HG03565 (cell line): ENCODE results near the gene RNPS1.

Experiments
- ATAC-seq: cut with Tn5 transposase; IDR thresholded peaks from one replicate; pipeline ENCODE4 v1.9.1; 2021; ENCODE audit warnings: mild to moderate bottlenecking, moderate library complexity; ENCODE audit not compliant: unreplicated experiment

The RNPS1 gene, protein sequence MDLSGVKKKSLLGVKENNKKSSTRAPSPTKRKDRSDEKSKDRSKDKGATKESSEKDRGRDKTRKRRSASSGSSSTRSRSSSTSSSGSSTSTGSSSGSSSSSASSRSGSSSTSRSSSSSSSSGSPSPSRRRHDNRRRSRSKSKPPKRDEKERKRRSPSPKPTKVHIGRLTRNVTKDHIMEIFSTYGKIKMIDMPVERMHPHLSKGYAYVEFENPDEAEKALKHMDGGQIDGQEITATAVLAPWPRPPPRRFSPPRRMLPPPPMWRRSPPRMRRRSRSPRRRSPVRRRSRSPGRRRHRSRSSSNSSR

DNA sequence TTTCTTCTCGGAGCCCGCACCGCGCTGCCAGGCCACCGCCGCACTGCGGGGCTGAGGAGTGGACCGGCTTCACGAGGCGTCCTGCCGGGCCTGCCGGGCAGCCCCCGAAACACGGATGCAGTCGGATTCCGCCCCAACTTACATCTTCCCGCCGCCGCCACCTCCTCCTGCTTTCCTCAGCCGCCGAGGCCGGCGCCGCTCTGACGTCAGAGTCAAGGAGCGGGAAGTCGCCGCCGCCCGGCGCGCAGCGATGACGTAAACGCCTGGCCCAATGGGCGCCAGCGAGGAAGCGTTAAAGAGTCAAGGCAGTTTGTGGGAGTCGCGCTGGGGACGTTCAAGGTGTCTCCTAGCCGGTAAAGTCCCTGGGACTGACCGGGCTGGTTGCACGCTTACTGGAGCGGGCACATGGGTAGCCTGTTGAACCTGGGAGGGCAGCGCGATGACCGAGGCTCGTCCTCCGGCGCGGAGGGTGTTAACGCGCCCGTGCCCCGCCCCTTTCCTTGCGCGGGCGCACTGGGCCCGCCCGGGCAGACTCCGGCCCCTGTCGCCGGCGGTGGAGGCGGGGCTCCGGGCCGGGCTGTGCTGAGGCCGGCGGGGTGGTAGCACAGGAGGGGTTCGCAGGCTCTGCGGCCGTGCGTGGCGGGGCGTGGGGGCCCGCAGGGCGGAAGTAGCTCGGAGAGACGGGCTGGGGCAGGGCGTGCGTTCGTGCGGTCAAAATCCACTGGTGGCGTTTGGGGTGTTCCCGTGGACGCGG is at the start of gene RNPS1:
Gene RNPS1 (minus strand): TSS at position 214 of the 754 bp plus-strand sequence. CDS start 3,483 bp downstream, outside the sequence.
- ATAC-seq, result peak; percentile 62

DNA sequence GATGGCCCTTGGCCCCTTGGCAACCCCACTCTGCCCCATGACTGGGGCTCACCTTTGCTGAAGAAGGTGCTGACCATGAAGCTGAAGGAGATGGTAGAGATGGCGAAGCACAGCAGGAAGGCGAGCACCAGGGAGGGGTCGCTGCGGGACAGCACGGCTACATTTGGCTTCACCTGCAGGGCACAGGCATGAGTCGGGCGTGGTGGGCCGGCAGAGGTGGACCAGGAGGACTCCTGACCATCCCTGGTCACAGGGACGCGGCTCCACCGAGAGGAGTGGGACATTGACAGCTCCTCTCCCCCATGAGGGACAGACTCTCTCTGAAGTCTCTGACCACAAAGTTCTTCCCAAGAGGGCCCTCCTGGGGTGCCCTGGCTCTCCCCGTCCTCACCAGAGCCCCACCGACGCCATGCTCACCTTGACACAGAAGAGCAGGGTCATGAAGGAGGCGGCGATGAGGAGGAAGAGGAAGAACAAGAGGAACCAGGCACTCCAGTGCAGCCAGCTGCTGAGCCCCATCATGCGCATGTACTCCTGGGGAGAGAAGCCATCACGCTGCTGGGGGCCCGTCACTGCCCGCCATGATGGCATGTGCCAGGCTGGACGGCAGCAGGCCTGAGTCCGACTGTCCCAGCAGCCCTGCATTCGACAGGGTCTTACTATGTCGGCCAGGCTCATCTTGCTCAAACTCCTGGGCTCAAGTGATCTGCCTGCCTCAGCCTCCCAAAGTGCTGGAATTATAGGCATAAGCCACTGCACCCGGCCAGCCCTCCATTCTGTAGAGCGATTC is 49.5 kb upstream of the RNPS1 start:
- no peak for ATAC-seq

DNA sequence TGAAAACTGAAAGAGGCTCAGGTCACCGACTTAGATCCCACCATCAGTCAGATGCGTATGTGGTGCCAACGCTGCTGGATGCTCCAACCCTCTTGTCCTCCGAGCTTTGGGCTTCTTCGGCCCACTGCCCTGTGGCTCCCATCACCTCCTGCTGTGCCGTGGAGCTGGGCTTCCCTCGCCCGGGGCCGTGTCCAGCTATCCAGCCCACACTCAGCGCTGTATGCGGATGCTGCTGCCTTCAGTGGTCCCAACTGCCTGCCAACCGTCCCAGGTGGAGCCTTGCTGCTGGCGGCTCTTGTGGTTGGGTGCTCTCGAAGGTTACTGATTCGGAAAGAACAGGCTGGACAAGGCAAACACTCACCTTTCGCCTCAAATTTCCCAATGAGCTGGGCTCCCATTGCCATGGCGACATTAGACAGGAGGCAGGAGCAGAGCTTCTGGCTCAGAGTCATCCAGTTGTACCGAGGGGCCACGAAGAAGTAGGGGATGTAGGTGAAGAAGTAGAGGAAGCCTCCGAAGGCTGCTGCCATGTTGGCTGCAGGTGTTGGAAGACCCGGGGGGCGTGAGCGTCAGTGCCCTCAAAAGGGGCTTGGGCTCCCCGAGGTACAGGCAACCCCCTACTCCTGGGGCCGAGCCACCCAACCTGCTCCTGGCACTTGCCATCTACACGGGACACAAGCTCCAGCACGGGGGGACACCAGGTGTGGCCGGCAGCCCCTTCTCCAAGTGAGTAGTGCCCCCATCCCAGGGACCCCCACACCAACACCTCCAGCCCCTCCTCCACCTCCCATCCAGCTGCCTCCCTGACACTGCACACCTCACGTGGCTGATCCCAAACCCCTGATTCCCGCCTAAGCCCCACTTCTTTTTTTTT is 40.4 kb upstream of the RNPS1 start:
- ATAC-seq, result no peak

DNA sequence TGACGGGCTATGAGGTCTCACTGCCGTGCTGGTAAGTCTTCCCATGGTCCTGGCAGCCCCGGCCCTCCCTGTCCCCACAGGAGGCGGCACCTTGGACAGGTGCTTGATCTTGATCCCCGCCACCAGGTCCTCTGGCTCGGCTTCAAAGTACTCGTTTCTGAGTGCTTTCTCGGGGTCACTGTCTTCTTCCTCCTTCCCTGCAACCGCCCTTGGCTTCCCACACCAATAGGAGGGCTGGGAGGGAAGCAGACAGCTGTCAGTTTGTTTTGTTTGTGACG is 31.9 kb upstream of the RNPS1 start:
- no peak for ATAC-seq

DNA sequence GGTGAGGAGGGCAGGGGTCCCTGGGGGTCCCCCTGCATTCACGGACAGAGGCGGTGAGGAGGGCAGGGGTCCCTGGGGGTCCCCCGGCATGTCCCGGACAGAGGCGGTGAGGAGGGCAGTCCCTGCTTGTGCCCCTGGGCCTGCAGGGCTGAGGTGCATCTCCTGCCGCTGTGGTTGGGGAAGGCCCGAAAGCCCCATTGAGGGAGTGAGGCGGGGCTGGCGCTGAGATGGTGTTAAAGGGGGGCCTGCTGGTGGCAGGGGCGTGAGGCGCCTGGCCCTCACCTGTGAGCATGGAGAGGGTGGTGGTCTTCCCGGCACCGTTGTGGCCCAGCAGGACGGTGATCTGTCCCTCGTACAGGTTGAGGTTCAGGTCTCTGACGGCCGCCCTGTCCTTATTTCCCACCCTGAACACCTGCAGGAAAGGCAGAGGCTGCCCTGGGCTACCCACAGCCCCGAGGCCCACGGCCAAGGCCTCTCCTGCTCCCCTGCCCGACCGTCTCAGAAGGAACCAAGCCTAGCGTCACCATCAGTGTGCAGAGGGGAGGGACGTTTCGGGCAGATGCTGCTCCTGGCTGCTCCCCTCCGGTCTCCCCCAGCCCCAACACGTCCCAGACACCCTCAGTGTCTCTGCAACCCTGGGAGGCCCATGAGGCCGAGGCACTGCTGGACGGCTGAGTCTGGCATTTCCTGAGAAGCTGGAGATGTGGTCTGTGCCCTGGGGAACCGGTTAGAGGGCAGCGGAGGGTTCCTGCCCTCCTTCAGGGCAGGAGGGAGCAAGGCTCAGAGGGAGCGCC is 31.4 kb upstream of the RNPS1 start:
- ATAC-seq, result no peak

DNA sequence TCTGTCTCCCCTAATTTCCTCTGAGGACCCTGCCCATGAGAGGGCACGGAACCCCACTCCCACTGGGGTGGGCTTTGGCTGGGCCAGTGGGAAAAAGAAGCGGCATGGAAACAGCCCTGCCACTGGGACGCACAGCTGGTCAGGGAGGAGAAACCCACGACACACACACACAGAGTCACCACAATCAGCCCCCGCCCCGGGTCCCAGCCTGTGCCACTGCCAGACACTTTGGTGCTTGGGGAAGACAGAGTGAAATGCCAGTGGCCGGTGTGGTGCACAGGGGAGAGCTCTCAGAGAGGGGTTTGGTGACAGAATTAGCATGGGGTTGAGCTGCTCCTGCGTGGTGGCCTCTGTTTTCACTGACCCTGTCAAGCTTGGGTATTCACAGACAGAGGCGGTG is 30.7 kb upstream of the RNPS1 start:
- ATAC-seq, result no peak

DNA sequence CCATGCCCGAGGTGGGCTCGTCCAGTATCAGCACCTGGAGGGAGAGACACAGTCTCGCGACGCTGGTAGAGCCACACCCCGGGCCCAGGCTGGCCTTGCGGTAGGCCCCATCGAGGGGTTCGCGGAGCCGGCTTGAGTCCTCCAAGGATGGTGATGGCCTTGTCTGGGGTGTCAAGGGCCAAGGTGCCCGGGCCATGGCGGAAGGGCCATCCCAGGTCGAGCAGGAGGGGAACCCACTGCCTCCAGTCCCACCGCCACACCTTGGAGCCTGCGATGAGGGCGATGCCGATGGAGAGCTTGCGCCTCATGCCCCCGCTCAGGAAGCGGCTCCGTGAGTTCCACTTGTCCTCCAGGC is 29.6 kb upstream of the RNPS1 start:
- no peak for ATAC-seq

DNA sequence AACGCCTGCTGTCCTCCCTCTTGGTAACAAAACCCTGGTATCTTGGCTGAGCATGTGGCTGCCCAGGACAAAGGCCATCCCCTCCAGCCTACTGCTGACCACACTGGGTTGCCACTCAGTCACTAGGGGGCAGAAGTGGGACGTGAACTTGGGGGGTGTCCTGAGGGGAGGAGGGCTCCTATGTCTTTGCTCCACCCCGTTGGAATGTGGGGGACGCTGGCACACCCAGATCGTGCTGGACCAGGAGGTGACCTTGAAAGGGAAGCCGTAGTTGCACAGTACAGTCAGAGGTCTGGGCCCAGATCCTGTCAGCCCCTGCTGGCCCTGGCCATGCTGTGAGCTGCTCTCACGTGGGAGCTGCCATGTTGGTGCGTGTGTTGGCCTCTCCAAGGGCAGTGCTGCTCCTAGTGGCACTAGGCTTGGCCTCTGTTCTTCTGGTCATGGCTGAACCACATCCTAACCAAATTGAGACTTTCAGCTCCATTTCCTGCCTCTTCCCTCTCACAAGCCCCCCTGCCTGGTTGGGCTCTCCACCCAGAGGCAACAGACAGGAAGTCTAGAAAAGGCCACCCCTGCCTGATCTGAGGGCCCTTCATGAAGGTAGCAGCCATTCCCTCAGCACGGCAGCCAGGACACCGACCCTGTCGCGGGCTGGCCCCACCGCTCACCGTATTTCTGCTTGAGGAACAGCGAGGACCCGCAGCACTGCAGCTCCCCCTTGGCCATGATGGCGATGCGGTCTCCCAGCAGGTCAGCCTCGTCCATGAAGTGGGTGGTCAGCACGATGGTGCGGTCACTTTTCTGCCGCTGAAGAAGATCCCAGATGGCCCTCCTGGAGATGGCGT is 29.0 kb upstream of the RNPS1 start:
- ATAC-seq, result no peak

DNA sequence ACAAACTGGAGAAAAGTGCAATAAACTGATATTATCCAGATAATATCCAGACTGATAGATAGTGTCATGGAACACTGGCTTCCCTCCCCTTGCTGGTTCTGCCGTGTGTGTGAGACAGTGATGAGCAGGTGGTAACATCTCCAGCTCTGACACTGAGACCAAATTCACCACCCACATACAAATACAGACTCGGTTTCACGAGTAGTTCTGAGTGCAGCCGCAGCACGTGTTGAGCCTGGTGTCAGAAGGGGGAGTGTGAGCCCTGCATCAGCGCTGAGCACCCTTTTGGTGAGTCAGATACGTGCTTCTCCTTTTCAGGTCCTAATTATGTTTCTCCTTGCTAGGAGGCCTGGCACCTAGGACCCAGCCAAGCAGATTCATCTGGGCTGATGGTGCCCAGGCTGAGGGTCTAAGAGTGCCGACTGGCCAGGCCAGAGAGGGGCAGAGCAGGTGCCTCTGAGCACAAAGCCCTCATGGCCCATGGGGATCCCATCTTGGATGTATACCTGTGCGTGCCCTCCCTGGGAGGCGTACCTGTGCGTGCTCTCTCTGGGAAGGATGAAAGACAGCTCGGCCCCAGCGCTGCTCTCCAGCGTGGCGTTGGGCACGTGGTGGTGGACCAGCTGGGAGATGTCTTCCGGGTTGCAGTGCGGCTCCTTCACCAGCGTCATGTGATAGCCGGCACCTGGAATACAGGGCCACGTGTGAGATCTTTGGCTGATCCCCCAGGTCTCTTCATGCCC is 27.3 kb upstream of the RNPS1 start:
- no peak for ATAC-seq

DNA sequence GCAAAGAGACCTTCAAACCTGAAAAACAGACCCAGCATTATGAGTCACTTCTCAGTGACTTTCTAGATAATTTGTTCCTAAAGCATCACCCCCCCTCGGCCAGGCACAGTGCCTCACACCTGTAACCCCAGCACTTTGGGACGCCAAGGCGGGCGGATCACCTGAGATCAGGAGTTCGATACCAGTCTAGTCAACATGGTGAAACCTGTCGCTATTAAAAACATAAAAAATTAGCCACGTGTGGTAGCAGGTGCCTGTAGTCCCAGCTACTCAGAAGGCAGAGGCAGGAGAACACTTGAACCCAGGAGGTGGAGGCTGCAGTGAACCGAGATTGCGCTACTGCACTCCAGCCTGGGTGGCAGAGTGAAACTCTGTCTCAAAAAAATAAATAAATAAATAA is 24.3 kb upstream of the RNPS1 start:
- no peak for ATAC-seq

DNA sequence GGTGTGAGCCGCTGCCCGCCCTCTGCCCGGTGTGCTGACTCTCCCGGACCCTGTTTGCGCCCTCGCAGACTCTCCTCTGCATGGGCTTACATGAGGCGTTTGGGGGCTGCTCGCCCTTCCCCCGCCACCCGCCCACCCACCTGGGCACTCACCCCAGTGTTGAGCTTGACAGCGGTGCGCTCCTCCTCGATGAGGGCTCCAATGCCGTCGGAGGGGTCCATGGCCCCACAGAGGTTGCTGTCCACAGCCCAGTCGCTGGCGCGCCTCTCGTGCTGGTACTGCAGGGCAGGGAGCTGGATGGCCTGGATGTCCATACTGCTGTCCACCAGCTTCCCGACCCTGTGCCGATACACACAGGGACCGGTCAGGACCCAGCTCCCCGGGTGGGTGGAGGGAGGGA is 21.4 kb upstream of the RNPS1 start:
- ATAC-seq, result no peak

DNA sequence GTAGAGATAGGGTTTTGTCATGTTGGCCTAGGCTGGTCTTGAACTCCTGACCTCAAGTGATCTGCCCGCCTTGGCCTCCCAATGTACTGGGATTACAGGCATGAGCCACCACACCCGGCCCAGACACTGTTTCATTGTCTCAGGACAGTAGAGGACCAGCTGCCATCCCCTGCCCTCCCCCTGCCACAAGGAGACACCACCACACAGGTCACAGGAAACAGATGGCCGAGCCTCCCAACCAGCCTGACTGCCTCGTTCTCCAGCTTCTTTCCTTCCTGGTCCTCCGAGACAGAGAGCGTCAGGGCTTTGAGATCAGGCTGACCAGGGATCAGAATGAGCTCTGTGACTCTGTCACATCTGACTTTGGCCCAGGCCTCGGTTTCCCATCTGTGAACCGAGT is 20.8 kb upstream of the RNPS1 start:
- ATAC-seq, result no peak

DNA sequence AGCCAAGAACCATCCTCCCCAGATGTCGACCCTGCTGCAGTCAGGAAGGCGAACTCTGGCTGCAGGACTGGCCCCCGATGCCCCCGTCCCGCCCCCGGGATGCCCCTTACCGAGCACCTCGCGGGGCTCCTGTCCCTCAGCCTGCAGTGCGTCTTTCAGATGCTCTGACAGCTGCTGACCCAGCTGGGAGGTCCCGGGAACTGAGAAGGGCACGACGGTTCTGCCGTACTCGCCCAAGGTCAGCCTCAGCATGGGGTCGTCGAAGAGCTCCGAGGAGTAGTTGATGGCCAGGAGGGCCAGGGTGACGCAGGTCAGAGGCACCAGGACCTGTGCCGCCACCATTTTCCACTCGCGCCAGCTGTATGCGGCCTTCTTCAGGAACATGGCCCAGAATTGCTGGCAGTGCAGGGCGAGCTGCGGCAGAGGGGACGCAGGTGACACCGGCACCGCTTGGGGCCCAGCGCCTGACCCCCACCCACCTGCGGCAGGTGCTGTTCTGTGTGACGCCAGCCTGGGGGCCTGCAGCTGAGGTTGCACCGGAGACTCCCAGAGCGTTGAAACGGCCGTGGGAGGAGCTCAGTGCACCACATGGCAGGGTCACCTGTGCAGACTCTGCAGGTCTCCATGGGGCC is 20.1 kb upstream of the RNPS1 start:
- no peak for ATAC-seq

DNA sequence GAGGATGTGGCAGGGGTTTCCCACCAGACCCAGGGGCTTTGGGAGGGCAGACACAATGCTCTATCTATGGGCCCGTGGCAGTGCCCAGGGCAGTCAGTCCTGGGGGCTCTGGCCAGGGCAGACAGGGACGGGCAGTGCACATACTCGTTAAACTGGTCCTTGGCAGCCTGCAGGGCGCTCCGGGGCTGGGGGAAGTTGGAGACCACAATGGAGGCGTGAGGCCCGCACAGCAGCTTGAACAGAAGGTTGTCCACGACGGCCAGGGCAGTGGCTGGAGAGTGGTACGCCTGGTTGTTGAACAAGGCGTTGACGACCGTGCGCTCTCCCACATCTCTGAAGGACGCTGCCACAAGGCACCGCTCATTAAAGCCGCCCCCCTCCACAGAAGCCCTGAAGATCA is 18.6 kb upstream of the RNPS1 start:
- no peak for ATAC-seq

DNA sequence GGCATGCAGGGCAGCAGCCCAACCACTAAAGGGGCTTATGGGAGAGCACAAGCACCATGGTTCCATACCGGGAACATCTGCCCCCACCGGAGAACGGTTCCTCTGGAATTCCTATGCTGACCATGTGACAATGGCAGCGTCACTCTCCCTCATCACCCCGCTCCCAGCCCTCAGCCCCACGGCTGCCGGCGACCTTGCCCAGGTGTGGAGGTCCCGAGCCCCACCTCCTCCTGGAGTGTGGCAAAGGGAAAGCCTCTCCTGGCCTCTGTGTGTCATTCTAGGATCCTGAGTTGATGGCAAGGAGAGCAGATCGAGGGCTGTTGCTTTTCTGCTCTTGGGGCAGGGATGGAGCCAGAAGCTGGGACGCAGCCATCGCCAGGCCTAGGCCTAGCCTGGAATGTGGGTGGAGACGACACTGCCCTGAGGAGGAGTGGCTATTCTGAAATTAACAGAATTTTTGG is 17.8 kb upstream of the RNPS1 start:
- no peak for ATAC-seq

DNA sequence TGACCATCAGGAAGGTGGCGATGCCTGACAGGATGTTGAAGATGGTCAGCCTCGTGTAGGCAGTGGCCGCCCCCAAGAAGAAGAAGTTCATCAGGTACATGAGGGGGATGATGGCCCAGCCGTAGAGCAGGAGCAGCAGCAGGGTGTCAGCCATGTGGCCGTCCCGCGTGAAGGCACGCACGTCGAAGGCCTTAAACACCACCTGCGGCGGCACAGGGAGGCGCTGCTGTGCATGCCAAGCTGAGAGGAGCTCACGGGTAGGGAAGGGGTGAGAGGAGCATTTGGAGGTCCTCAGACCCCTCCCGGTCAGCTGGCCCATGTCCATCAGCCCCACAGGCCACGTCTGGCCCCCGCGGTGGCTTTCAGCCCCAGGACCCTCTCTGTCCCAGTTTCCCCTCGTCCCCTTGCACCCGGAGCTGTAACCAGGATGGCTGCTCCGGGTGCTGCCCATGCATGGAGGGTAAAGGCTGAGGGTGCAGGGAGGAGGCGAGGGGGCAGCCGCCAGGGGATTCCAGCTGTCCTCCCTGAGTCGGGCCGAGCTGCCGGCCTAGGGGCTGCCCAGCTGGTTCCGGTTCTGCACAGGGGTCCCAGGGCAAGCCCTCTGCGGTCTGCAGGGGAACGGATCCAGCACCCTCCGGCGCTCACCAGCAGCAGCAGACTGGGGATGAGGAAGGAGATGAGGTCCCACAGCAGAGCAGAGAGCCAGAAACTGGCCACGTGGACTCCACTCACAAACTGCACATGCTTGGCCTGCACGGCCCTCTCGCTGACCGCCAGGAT is 17.1 kb upstream of the RNPS1 start:
- no peak for ATAC-seq

DNA sequence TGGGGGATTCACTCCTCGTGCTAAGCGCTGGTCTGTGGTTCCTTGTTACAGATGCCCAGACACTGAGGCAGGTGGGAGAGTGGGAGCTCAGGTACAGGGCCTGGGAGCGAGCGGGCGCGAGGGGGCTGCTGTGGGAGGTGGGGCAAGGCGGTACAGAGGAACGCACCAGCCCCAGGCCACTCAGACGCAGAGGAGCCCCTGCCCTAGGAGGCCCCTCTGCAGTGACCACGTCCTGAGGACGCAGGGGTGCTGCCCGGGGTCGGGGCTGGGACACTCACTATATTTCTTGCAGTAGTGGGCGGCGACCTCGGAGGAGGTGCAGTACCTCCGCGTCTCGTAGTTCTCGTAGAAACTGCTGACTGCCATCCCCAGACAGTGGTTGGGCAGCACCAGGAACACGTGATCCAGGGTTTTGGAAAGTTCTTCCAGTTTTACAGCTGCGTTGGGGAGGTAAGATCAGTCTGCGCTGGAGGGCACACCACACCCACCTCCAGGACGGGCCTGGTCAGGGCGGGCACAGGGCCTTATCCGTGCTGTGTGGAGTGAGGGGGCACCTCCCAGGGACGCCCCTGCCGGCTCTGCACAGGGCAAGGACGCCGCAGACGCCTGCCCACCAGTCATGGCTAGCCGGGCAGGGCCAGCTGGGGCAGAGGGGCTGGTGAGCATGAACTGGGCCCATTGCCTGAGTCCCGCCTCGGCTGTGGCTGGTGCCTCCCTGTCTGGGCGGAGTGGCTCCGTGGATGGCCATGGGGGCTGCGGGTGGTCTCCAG is 16.3 kb upstream of the RNPS1 start:
- no peak for ATAC-seq
